ENCODE measurements around the gene LRP2.

LRP2 gene

DNA sequence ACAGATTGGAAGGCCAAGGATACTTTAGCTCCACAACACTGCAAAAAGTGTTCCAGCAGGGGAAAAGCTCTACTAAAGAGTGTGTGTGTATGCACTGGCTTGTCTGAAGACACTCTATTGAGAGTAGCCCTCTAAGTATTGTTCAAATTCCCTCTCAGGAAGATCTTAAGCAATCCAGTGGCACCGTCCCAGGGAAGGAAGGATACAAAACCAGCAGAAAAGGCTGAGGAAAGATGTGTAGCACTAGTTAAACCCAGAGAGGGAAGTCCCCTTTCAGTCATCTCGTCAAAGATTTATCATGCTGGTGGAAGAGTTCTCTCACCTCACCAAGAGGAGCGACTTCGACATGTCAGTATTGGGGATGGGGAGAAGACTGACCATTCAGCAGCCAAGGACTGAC lies 242.5 kb downstream of the LRP2 start:
- DNase-seq (ENCODE audit: low read depth in 3 of 3): no peak

DNA sequence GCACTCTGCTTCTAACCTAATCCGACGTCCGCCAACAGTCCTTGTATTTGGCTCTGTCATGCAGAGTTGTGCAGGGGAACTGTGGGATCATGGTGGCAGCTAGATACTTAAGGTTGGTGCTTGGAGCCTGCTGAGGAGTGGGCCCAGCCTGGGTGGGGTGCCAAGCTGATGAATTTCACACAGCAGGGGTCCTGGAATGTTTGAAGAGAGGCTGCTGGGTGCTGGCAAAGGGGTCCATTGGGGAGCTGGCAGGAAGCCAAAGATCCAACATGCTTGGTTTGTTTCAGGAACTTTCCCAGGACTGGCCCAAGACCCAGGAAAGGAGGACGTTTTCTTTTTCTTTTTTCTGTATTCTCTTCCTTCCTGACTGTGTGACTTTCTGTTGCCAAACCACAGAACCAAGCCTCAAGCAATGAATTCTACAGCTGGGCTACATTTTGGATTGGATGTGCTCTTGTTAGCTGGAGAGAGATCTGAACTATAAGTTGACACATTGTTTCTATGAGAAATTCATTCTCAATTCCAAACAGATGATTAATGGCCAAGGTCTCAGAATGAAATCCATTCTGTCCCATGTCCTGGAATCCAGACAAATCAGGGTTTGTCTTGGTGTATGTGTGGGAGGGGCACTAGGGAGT lies 243.1 kb downstream of the LRP2 start:
- DNase-seq (ENCODE audit: low read depth in 3 of 3): no peak

DNA sequence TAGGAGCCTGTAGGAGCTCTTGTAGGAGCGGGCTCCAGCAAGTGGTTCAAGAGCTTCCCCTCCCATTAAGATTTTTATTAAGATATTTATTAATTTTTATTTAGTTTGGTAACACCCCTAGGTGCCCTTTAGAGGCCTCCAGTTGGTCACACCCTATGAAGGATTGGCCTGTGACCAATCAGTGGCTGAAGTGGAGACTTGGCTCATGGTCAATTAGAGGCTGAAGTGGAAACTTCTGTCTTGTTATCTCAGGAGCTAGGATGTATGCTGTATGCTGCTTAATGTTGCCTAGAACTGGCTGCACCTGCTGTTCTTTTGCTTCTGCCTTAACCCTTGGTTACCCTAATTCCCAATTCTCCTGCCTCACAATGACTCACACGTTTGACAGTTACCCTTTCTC lies 244.3 kb downstream of the LRP2 start:
- no peak for DNase-seq (ENCODE audit: low read depth in 3 of 3)

DNA sequence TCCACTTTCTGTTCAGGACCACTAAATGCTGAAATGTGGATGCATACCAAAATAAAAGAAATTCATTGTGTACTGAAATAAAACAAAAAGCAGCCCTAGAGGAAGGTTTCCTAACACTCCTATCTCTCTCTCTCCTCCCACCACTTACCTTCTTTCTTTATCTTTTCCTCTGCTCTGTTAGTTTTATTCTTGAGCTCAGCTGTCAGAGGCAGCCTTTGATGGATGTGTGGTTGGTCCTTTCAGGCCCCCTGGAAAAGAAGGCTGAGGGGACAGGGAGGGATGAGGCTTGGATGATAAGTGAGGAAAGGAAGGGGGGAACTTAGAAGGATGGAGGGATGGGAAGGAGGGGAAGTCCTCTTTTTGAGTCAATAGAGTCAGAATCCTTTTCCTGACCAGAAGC lies 245.3 kb downstream of the LRP2 start:
- DNase-seq (ENCODE audit: low read depth in 3 of 3): no peak

DNA sequence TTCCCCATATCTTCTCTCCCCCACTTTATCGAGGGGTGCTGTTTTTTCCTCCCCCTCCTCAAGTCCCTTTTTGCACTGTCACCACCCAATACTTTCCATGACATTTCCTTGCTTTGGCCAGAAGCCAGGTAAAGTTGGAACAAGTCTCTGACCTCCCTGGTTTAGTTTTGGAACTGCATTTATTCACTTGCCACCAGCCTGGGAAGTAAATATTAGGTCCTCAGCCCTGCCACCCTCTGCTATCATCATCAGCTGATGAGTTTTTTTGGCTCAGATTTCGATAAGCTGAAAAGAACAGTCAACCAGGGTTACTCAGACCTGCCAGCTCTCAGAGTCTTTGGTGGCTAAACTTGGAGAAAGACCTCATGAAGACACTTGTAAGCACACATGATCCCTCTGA lies 246.0 kb downstream of the LRP2 start:
- no peak for DNase-seq (ENCODE audit: low read depth in 3 of 3)

DNA sequence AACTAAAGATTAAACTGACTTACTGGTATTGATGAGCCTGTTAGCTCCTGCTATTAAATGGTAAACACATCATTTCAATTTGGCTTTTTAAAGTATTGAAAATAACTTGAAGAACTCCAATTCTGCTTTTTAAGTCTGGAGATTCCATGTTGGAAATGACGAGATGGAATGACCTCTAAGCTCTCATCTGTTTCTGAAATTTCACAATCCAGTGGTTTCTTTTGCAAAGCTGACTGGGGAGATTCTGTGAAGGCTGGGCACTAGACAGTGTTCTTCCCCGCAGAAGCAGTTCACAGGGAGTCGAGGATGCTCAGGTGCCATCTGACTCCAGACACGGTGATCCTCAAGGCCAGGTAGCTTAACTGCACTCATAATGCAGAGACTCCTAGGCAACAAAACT lies 248.3 kb downstream of the LRP2 start:
- no peak for DNase-seq (ENCODE audit: low read depth in 3 of 3)

DNA sequence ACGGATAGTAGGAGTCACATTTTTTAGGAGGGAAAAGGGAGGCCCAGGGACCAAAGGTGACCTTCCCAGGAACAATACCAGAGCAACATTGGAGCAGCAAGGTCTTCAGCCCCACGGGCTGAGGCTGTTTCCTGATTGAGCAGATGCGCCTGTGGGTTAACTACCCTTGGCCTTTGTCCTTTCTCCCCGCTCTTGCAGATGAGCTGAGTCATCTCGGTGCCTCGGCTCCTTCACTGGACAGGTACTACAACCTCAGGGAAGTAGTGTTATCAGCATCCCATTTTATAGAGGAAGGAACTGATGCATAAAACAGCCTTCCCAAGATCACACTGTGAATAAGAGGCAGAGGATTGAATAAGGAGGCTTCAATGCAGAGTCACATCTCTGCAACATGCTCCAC lies 249.5 kb downstream of the LRP2 start:
- DNase-seq (ENCODE audit: low read depth in 3 of 3): no peak

DNA sequence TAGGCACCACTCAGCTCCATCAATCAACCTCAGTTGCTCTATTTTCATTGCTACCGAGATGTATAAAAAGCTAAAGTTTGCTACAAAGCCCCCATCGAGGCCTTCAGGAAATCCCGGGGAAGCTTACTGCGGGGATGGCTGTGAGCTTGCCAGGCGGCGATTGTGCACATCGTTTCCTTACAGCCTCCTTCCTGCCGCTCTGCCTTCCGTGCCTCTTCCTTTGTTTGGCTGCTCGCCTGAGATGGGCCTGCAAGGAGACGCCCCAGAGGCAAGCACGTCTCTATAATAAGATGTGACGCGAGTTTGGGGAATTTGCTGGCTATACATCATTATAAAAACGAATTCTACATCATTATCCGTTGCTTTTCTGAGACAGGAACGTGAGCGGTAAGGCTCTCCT lies 251.4 kb downstream of the LRP2 start:
- no peak for DNase-seq (ENCODE audit: low read depth in 3 of 3)

DNA sequence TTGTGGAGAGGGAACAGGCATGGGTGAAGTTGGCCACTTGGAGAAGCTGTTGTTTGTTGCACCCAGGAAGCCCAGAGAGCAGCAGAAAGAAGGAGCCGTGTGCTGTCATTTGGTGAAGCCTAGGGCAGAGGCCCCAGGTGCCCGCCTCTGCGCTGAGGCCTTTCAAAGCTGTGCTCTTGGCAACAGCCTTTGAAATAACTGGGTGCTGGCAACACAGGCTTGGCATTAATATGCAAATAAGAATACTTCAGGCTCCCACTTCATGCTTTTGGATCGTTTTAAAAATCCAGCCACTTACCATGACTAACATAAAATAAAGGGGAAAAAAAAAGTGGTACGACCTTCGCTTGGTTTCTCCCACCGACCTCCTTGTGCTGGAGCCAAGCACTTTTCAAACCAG lies 251.9 kb downstream of the LRP2 start:
- no peak for DNase-seq (ENCODE audit: low read depth in 3 of 3)

DNA sequence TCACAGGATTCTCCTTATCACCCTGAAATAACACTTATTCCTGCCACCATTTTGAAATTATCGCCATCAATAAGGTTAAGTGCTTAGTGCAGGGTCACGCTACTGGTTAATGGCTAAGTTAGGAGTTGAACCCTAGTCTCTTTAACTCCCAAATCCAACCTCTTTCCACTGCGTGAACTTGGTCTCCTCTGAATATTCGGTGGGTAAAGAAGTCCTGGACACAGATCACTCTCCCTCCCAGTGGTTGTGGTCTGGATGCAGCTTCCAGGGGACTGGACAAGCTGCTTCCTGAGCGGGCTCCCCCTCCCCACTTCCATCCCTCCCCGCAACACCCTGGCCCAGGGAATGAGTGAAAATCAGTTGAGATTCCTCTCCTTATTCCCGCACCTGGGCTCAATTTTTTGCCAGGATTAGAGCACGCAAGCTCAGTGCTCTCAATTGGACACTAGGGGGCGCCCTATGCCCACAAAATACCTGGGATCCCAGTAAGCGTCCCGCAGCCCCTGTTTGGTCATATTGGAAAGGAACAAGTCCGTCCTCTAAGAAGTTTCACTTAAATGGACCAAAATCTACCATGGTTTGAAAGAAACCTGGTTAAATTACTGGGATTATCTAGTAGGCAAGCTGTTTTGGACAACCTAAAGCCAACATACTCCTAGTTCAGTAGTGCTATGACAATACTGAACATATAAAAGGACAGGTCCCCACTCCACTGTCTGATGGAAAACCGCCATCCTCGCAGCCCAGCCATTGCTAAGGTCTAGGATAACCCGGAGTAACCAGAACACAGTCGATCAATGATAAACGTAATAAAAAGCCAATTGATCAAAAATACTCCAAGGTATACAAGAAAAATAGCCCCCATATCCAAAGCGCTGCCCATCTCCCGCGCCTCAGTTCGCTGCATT lies 252.6 kb downstream of the LRP2 start:
- DNase-seq (ENCODE audit: low read depth in 3 of 3): peak; percentile 19 to 65 (median 42)

DNA sequence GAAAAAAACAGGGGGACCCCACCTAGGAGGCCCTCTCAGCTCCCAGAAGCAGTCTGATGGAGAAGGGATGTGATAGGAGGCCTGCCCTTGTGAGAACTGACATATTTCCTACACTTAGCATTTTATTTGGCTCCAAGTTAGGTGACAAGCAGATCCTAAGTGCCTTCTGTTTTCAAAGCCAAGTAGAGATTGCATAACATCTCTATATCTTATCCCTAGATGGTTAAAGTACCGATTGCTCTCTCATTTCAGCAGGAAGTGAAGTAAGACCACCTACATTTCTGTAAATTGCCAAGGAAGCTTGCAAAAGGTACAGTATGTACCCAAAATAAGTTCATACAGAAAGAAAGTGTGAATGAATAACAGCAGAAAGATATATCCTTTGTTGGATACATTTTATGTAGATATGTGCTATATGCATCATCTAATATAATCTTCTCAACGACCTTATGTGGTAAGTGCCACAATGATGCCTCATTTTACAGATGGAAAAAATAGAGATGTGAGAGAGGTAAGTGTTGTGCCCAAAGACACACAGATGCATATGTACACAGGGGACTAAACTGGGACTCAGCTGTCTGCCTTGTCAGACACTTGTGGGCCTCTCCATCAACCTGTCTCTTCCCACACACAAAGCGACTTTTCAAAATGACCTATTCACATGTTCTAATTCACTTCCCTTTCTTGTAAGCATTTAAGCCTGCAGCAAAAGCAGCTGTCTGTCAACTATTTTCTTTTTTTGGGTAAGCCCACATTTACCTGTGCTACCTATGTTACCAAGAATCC lies 254.0 kb downstream of the LRP2 start:
- DNase-seq (ENCODE audit: low read depth in 3 of 3): no peak

DNA sequence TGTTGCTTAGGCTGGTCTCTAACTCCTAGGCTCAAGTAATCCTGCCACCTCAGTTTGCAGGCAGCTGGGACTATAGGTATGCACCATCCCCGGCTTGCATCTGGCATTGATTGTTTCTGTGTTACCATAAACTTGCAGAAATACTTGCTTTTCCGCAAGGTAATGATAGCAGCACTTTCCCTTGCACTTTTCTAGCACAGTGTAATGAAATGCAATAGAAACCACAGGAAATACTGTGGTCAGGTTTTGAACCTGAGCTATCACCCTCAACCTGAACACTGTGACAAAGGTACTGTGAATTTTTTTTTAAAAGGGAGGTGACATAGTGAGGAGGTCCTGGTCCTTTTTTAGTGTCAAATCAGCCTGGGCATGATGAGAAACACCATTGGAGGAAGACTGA lies 254.7 kb downstream of the LRP2 start:
- no peak for DNase-seq (ENCODE audit: low read depth in 3 of 3)

DNA sequence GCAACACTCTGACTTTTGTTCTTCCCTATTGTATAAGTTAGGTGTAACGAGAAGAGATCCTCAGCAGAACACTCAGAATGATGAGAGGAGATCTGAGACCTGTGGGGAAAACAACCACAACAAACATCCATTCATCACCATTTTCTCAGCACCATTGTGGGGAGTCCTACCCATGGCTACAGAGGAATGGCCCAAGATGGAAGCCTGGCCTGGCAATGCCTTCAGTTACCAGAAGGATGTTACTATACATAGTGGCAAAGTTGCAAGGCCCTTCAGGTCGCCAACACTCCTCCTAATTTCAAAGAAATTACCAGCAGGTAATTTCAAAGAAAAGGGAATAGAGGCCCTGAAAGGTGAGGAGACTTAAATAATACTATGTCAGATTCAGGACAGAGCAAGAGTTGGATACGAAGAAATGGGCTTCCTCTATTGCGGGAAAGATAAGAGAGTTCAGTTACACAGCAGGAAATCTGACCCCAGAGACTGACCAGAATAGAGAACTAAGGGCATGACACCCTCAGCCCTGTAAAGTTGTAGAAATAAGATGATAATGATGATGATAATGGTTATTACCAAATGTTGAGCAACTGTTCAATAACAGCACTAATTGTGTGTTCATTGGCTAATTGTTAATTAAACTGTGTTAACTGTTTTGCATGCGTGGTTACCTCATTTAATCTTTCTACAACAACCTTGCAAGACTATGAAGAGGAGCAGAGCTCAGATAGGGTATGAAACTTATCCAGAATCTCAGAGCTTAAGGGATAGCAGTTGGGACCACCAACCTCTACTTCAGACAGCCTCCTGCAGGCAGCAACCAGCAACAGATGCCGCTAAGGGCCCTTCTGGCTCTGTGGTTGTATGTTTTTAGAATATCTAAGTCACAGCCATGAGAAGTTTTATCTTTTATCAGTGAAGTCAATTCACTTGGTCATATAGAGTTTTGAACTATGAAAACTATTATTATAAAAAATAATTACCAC lies 255.5 kb downstream of the LRP2 start:
- DNase-seq (ENCODE audit: low read depth in 3 of 3): no peak

DNA sequence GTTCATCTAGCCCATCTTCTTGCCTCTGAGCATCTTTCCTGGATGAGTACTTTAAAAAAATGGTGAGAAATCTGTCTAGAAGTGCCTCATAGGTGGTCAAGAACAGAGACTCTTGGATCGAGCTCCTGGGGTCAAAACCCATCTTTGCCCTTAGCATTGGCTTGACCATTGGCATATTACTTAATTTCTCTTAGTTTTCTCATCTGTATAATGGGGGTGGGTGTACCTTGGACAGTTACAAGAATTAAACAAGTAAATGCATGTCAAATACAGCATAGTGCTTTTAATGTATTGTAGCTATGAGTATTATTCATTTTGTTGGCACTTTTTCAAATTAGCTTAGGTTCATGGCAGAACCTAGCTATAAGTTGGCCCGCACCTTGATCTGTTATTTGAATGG lies 256.2 kb downstream of the LRP2 start:
- DNase-seq (ENCODE audit: low read depth in 3 of 3): no peak

DNA sequence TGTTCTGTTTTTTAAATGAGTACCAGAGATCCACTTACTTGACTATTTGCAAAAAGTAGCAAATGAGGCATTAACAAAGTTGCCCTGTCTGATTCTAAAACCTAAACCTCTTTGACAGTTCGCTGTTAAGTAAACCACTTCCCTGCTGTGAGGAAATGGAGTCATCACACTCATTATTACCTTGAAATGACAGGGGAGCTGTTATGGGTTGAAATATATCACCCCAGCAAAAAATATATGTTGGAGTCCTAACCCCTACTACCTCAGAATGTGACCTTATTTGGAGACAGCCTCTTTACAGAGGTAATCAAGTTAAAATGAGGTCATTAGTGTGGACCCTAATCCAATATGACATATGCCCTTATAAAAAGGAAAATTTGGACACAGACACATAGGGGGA lies 256.9 kb downstream of the LRP2 start:
- no peak for DNase-seq (ENCODE audit: low read depth in 3 of 3)

DNA sequence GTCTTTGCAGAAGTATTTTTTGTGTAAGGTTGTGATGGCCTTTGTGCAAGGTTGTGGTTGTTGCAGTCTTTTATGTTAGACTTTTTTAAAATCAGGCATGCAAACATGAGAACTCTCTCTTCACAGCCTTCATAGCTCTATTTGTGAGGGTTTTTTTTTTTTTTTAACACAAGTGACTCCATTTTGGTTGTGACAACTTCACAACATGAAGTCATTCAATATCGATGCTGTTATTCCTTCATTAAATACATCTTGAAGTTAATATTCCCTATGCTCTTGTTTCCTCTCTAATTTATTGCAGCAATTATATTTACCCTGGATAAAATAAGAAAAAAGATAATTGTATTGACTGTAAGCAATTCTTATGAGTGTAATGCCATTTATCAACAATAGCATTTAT lies 257.5 kb downstream of the LRP2 start:
- no peak for DNase-seq (ENCODE audit: low read depth in 3 of 3)

DNA sequence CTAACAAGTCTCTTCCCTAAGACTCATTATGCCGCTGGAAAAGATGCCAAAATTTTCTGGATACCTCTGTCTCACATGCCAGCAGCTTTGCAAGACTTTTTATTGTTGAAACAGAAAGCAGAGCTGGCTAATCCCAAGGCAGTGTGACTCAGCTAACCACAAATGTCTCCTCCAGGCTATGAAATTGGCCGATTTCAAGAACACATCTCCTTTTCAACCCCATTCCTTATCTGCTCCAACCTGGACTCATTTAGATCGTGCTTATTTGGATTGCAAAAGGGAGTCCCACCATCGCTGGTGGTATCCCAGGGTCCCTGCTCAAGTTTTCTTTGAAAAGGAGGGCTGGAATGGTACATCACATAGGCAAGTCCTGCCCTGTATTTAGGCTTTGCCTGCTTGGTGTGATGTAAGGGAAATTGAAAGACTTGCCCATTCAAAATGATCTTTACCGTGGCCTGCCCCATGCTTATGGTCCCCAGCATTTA lies 266.7 kb downstream of the LRP2 start:
- DNase-seq (ENCODE audit: low read depth in 3 of 3): no peak

DNA sequence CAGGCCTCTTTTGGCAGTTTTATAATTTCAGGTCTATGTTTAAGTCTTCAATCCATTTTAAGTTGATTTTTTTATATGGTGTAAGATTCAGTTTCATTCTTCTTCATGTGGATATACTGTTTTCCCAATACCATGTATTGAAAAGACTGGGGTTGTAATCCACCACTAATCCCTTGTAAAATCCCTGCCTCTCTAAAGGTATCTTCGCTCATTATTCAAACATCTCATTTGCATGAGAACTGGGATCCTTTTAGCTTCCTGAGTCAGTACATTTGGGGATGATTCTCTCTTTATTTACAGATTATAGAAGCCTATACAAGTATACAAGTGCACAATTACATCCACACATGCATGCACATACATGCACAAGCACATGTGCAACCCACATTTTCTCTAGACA lies 267.7 kb downstream of the LRP2 start:
- no peak for DNase-seq (ENCODE audit: low read depth in 3 of 3)

DNA sequence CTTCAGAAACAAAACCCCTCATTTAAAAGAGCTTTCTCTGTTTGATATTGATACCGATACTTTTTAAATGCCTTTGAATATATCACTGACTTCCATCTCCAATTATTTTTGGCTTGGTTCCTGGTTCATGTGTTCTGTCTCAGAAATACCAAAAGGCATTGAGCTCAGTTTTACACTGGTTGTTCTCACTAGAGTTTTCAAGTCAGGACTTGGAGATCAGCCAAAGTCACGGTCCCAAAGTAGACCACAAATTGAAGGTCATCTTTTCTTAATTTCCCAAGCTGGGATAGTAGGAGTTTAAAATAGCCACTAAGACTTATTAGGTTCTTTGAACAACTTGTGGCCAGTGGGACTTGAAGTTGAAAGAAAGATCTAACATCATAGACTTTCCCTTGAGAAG lies 268.8 kb downstream of the LRP2 start:
- DNase-seq (ENCODE audit: low read depth in 3 of 3): no peak

DNA sequence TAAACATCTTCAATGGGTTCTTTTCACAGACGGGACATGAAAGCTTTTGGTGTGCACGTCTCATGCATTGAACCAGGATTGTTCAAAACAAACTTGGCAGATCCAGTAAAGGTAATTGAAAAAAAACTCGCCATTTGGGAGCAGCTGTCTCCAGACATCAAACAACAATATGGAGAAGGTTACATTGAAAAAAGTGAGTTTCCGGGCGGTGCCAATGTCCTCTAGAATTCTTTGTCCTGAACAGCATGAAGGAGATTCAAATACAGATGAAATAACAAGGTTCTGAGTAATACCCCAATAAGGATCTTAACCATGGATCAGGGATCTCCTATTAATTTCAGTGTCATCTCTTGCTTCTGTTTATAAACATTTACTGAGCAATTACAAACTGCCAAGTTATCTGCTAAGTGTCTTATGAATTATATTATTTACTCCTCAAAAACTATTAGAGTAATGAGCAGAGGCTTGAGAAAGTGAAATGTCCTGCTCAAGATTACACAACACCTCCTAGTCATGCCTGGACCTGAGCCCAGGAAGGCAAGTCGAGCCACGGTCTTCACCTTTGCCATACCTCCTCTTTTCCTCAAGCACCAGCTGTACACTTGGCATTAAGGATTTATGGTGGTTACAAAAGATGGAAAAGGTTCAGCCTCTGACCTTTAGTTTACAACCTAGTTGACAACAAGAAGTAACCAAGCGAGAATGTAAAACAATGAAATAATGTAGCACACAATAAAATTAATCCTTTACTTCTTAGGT lies 270.4 kb downstream of the LRP2 start:
- DNase-seq (ENCODE audit: low read depth in 3 of 3): no peak

DNA sequence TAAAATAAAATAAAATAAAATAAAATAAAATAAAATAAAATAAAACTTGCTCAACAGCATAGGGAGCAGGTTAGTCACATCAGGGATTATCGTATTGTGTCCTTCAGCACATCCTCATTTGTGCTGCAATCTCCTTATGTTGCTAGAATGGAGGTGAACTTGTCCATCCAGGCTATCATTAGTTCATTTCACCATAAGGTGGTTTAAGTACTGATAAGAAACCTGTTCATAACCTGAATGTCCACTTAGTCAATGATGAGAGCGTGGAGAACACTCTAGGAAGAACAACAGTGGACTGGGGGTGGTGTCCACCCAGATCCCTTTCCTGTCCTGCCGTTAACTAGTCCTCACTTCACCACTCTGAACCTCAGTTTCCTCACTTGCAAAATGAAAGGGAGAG lies 271.1 kb downstream of the LRP2 start:
- DNase-seq (ENCODE audit: low read depth in 3 of 3): no peak

All from stimulated activated CD4-positive, alpha-beta T cell treated with anti-CD3 and anti-CD28 coated beads, TNF-alpha, amount 100 ng/mL, for 4 hours (primary cell).